HG03342 (cell line): ENCODE results near the gene CCL14.

Experiments used
- ATAC-seq: cut with Tn5 transposase; IDR thresholded peaks from one replicate; pipeline ENCODE4 v1.9.1; 2021; ENCODE audit warnings: mild to moderate bottlenecking, moderate library complexity; ENCODE audit not compliant: unreplicated experiment

CCL14 gene

DNA sequence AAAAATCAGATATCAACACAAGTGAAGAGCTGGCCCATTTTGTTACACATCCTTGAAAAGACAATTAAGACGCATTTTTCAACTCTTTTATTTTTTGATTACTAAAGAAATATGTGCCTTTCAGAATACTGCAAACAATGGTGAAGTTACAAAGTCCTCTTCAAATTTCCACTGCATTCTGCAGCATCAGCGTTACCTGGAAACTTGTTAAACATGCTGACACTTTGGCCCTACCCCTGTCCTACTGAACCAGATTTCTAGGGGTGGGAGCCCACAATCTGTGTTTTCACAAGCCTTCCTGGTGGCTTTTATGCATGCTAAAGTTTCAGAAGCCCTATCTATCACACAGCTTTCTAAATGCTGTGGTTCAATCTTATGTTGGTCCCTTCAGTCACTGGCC is 4.5 kb upstream of the CCL14 start:
- ATAC-seq, result no peak

DNA sequence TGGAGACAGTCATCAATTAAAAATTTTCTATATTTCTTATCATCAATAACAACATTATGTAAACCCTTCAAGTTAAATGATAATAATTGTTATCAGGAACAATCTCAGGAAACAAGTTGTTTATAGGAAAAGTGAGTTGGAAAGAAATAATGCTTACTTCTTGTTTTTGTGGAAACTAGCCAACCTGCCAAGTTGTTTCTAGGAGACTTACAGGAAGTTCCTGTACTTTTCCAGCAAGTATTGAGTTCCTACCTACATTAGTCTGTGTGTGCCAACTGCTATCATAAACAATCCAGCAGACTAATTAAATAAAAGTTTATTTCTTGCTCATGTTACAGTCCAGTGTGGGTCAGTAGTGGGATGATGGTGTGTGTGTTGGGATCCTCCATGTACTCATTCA is 1.6 kb upstream of the CCL14 start:
- ATAC-seq, result no peak

DNA sequence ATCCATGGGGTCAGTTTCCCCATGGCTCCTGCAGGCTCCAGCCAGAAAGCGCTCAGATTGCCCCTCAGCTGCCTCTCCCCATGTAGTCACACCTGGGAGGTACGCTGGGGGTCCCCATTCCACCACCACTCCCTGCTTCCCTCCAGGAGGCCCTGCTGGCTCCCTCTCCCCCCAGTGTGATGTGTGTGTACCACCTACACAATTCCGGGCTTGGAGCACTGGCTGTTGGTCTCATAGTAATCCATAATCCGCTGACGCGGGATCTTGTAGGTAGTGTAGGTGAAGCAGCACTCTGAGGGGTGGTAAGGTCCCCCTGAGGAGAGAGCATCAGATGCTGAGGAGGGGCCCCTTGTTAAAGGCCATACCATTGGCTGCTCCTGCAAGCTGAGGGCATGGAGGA is 2.4 kb downstream of the CCL14 start:
- ATAC-seq, result no peak

DNA sequence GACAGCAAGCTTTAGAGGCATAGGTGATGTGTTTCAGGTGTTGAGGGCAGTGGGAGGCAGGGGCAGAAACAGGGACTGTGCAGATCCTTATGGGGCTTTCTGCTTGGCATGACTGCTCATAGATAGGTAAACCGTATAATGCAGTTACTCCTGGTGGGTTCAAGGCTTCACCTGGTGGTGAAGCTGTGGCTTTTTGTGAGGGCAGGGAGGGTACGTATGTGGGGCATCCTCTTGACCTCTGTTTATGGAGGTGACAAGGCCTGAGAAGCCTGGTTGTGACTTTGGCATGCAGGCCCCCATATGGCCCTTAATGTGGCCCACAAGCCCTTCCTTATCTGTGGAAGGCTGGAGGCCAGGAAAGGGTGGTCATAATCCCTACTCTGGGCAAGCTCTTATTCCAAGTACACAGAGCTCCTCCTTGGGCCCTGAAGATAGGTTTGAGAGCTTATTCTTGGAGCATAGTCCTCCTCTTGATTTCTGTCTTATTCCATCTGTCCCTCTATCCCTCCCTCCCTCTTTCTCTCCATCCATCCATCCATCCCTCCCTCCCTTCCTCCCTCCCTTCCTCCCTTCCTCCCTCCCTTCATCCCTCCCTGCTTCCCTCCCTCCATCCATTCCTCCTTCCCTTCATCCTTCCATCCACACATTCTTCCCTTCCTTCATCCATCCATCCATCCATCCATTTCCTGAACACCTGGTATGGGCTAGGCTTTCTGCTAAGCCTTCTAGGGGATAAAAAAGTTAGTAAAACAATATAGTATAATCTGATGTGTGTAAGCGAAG is 3.9 kb downstream of the CCL14 start:
- no peak for ATAC-seq

DNA sequence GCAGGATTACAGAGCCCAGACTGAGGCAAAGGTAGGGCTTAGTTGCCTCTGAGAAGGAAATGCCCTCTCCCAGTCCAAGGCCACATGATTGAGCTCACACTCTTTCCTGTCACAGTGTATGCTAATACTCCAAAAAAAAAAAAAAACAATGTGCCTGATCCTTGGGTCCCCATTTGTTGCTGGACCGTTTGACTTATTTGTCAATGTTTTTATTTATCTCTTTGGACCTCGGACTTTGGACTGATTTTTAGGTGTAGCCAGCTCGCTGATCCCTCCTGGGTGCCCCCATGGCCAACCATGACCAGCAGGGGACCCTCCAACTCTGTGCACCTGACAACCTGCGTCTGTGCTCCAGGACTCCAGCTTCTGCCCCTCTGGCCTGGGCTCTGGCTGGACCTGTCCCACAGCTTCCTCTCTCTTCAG is 4.6 kb downstream of the CCL14 start:
- no peak for ATAC-seq

DNA sequence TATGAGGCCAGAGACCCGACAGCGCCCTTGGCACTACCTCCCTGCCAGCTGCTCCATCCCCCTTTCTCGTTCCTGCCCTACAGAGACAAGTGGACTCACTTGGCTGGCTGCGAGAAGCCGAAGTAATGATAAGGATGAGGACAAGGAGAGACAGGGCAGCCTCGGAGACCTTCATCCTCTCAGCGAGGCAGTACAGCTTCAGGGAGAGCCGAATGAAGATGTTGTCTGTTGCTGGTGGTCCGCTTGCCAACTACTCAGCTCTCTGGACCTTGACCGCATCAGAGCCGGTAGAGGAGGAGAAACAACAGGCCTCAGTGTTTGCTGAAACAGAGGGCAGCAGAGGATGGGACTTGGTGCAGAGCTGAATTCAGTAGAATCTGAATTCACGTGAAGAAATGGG is 5.3 kb downstream of the CCL14 start, which contains the start of gene CCL16:
Gene CCL16 (minus strand): TSS at position 252 of the 400 bp plus-strand sequence. CDS start 77 bp downstream, at position 175.
- ATAC-seq, result no peak

DNA sequence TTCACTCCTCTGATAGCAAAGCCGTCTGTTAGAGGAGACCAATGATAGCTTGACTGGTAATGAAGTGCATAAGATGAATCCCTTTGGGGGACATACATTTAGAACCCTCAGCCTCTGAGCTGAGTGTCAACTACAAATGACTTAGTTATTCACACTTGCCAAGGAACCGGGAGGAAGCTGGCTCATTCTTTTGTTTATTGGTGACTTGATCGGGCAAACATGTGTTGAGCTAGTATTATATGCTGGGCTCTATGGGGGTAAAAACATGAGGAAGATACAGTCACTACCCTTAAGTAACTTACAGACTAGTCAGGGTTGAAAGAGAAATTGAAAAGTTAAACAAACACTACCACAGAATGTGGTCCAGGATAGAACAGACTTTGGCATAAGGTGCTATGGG is 8.2 kb downstream of the CCL14 start:
- no peak for ATAC-seq

DNA sequence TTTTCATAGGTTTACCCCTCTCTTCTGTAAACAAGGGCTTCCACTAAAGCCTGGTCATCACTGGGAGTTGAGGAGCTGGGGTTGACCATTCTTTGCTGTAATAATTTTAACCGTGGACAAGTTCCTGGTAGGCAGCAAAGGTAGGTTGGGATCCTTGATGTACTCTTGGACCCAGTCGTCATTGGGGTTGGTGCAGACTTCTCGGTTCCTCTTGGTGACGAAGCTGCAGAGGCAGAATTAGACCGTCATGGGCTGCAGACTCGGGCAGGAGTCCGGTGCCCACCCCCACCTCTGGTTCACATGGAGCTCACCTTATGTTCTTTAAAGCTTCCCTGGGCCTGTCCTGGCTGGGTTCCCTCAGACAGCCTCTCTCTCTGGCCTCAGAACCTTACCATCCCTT is 9.0 kb downstream of the CCL14 start:
- ATAC-seq, result no peak

DNA sequence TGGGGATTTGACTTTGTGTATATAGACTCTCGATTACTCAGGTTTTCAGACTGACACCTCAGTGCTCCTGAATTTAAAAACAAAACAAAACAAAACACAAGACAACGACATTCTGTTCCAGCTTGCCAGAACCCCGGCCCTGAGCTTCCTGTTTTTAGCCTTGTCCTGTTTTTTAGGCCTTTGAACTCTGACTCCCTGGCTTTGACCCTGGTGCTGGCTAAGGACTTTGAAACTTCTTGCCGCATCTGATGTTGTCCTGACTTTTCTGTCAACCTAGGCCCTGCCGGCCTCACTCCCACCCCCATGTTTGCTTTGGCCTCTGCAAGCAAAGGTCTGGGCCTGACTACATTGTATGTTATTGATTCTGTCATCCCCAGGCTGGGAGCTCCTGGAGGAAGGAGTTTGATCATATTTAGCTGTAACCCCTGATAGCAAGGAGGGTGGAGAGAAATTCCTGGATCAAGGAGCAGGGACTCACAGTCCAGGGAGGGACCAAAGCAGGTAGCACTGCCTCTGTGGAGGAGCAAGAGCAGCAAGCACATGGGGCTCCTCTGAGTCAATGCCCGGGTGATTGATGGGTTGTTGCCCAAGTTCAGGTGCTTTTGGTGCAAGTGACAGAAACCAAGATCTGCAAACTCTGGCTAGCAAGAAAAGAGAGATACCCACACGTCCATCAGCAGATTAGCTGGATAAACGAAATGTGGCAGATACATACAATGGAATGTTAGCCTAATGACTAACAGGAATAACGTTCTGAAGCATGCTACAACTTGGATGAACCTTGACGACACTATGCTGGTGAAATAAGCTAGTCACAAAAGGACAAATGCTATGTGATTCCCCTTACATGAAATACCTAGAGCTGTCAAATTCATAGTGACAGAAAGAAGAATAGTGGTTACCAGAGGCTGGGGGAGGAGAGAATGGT is 12.9 kb downstream of the CCL14 start:
- ATAC-seq, result no peak

DNA sequence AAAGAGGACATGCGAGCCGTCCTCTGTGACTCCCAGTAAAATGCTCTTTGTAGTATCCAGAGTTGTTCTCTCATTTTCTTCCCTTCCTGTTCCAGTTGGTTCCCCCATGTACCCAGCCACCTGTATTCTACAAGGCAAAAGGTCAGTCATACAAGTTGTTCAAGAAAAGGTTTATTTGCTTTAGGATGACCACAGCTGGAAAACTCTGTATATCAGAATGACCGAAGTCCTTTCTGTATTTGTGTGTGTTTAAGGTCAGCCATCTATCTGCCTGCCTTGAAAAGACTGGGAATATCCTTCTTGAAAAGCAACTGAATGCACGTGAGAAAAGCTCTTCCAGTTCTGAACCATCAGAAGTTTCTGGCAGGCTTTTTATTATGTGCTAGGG is 13.6 kb downstream of the CCL14 start:
- no peak for ATAC-seq

DNA sequence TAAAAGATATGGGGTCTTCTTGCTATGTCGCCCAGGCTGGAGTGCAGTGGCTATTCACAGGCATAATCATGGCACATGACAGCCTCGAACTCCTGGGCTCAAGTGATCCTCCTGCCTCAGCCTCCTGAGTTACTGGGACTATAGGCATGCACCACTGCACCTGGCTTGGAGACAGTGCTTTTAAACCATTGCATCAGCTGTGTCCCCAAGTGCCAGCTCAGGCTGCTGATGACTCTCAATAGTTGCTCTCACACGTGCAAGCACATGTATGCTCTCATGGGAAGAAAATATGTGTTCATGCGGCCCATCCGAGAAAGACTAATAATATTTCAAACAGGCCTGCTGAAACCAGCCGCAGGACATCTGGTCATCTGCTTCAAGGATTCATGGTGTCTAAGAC is 14.0 kb downstream of the CCL14 start:
- ATAC-seq, result no peak

DNA sequence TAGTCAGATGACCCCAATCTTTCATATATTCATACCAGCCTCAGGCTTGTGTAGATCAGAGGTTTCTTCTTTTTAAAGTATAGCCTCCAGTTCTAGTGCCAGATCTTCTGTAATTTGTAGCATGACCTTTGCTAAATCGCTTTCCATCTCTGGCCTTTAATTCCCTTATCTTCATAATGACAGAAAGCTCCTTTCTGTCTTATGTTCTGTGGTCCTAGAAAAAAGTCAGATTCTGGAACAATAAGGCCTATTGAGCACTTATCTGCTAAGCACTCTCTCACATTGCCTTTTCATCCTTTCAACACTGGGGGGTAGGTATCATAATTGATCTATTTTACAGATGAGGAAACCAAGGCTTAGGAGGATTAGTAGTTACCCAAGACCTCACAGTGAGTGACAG is 14.5 kb downstream of the CCL14 start:
- ATAC-seq, result no peak

DNA sequence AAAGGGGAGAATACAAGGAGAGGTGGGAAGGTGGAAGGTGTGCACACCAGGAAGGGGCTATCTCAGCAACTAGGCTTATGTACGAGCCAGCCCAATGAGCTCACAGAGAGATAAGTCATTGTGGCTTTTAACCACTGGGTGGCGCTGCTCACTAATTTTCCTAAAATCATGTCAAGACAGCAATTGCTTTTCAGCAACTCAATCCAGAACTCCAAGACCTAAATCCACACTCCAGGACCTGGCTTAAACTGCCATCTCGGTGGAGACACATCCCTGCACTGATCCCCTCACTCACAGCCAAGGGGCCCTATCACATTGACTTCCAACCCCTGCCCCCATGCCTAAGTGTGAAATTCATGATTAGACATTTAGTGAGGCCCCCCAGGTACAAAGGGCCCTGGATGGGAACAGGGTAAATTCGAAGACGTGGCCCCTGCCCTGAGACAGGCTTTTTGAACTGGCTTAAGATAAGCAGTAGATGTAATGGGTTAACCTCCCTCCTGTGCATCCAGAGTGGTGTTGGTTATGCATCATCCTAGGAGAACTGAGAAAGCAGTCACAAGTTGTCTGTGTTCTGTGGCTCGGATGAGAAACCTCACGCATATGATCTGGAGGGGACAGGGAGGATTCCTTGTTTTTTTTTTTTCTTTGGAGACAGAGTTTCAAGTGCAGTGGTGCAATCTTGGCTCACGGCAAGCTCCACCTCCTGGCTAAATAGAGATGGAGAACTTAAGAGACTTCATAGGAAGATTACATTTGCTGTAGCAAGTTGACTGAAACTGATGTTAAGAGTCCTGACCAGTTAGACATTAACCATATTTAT is 16.8 kb downstream of the CCL14 start:
- ATAC-seq, result no peak

DNA sequence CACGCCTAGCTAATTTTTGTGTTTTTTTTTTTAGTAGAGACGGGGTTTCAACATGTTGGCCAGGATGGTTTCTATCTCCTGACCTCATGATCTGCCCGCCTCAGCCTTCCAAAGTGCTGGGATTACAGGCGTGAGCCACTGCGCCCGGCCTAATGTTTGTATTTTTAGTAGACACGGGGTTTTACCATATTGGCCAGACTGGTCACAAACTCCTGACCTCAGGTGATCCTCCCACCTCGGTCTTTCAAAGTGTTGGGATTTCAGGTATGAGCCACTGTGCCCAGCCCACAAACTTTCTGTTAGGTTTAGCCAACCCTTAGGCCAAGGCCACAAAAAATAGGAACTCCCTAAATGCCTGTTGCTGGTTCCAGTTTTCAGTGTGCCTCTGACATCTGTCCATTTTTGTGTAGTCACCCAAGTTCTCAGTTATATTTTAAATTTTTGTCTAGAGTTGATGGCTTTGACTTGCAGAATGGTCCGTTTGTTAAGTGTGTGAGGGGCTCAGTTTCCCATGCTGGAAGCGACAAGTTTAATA is 17.9 kb downstream of the CCL14 start:
- ATAC-seq, result no peak

DNA sequence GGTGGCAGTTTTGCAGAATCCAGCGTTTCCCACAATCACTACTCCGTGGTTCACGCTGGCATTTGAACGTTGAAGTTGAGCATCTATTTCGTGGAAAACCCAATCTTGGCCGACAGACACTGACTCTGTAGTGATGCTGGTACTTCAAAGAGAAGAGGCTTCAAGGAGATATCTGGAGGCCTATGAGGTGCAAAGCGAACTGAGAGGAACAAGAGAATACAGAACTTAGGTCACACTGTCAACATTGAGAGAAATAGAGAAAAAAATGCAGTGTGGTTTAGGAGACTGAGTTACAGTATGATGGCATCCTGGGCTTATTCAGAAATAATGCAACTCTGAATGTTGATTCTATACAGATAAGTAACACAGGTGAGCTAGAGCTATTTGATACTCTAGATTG is 21.3 kb downstream of the CCL14 start:
- no peak for ATAC-seq

DNA sequence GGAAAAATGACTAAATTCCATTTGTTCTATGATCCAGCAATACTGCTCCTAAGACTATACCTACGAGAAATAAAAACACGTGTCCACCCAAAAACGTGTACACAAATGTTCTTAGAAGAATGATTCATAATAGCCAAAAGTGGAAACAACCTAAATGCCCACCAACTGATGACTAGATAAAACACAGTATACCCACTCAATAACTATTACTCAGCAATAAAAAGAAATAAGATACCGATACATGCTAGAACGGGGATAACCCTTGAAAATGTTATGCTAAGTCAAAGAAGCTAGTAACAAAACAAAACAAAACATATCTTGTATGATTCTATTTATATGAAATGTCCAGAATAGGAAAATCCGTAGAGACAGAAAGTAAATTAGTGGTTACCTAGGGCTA is 22.9 kb downstream of the CCL14 start:
- no peak for ATAC-seq

DNA sequence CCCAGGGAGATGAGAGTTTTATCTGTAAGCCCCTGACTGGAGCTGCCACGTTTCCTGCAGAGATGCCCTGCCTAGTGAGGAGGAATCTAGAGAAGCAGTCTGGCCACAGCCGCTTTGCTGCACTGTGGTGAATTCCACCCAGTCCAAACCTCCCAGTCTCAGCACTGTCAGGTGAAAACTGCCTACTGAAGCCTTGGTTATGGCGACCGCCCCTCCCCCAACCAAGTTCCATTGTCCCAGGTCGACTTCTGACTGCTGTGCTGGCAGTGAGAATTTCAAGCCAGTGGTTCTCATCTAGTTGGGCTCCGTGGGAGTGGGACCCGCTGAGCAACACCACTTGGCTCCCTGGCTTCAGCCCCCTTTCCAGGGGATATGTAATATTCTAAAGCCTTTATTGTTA is 32.8 kb downstream of the CCL14 start:
- ATAC-seq, result no peak

DNA sequence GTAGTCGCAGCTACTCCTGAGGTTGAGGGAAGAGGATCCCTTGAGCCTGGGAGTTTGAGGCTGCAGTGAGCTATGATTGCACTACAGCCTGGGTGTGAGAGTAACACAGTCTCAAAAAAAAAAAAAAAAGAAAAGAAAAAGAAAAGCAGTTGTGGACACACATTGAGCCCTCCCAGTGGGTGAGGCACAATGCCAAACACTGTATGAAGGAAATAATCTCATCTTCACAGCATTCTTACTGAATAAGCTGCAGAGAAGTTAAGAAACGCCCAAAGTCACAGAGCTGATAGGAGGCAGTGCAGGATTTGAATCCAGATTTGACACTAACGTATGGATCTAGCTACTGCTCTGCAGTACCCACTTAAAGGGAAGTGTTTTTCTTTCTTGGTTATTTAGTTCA is 37.1 kb downstream of the CCL14 start:
- ATAC-seq, result no peak

DNA sequence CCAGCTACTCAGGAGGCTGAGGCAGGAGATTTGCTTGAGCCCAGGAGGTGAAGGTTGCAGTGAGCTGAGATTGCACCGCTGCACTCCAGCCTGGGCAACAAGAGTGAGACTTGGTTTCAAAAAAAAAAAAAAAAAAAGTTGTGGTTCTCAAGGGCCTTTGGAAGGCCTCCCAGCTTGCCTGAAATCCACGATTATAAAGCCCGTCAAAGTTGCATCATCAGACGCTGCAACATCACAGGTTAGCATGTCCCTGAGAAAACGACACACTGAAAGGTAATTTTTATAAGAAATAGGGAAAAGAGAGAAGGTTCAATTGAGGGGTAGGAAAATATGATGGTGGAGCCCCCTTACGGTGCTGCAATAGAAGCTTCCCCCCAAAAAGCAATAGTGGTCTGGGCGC is 38.4 kb downstream of the CCL14 start:
- ATAC-seq, result no peak

DNA sequence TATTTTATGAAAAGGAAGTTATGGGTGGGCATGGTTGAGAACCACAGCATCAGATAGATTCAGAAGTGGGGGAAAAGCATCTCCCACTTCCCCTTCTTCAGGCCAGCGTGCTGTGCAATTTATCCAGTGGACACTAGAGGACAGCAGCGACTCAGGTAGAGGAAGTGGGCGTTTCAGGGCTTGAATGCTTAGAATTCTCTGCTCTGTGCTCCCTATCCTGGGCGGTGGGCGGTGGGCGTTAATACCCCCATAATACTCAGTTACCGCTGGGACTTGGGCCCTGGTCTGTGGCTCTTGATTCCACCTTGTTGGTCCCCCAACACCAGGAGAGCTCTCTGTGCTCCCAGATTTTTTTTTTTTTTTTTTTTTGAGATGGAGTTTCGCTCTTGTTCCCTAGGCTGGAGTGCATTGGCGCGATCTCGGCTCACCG is 39.4 kb downstream of the CCL14 start:
- ATAC-seq, result no peak

DNA sequence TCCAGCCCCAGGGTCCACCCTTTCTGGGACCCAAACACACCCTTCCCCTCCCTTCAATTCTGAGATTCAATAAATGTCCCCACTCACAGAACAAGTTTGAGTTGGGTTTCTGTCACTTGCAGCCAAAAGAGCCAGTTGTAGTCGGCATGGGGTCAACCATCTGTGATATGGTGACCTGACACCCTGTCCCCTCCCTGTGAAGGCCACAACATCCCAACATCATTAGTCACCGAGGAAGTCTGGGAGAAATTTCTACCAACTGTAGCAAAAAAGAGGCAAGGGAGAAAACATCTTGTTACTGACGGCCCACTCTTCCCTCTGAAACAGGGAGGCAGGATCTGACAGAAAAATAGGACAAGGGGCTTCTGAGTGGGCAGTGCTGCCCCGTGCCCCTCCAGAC is 42.4 kb downstream of the CCL14 start:
- ATAC-seq, result no peak
